GM18498 (cell line): ENCODE data around the gene RBM20.

Experiments
- ATAC-seq: cut with Tn5 transposase; IDR thresholded peaks from one replicate; pipeline ENCODE4 v1.9.1; 2021; ENCODE audit warnings: mild to moderate bottlenecking, moderate library complexity; ENCODE audit not compliant: unreplicated experiment

RBM20 gene

GRCh38 chr10:110730345-110731050, 86.4 kb downstream of the RBM20 start:
- ATAC-seq: no peak

GRCh38 chr10:110733218-110733952, 89.2 kb downstream of the RBM20 start:
- ATAC-seq: no peak

GRCh38 chr10:110735620-110736027, 91.5 kb downstream of the RBM20 start:
- ATAC-seq: no peak

GRCh38 chr10:110737886-110738634, 93.9 kb downstream of the RBM20 start:
- no peak for ATAC-seq

- ATAC-seq: no peak
Observed at GRCh38 chr10:110739811-110740271, 95.7 kb downstream of the RBM20 start.

- no peak for ATAC-seq
Observed at GRCh38 chr10:110742801-110743200, 98.7 kb downstream of the RBM20 start.

GRCh38 chr10:110744782-110745181, 100.6 kb downstream of the RBM20 start:
- ATAC-seq: no peak

- ATAC-seq: peak; percentile 52
Observed at GRCh38 chr10:110746254-110746826, 102.2 kb downstream of the RBM20 start.

- peak; percentile 20 for ATAC-seq
Observed at GRCh38 chr10:110746969-110747608, 103.0 kb downstream of the RBM20 start.

- ATAC-seq: peak; percentile 37
Observed at GRCh38 chr10:110747609-110748464, 103.7 kb downstream of the RBM20 start.

GRCh38 chr10:110748970-110749369, 104.8 kb downstream of the RBM20 start:
- no peak for ATAC-seq

- no peak for ATAC-seq
Observed at GRCh38 chr10:110750931-110751330, 106.8 kb downstream of the RBM20 start.

- ATAC-seq: no peak
Observed at GRCh38 chr10:110751850-110752249, 107.7 kb downstream of the RBM20 start.

- ATAC-seq: no peak
Observed at GRCh38 chr10:110753462-110753861, 109.3 kb downstream of the RBM20 start.

- ATAC-seq: no peak
Observed at GRCh38 chr10:110754375-110755105, 110.4 kb downstream of the RBM20 start.

- ATAC-seq: no peak
Observed at GRCh38 chr10:110755781-110756180, 111.6 kb downstream of the RBM20 start.

- no peak for ATAC-seq
Observed at GRCh38 chr10:110756876-110757275, 112.7 kb downstream of the RBM20 start.

GRCh38 chr10:110757586-110757985, 113.5 kb downstream of the RBM20 start:
- no peak for ATAC-seq

- ATAC-seq: no peak
Observed at GRCh38 chr10:110758128-110758765, 114.1 kb downstream of the RBM20 start.
